Tibial nerve (tissue), 4 donors: ENCODE measurements around the gene PCDH8. TPM values are rescaled to one million over a fixed set of nuclear protein-coding genes. Genes with fewer than 3 reads are reported as not detected.

Experiments
- DNase-seq, 2 donors: peaks; one replicate each; pipeline ENCODE4 v3.0.0-alpha.2; 2019; ENCODE audit warnings: low spot score in 2 of 2
- H3K27ac ChIP-seq, 4 donors: fragments of 200-600 bp; sonication (generic) in 3 of 4; one replicate each; pipeline ENCODE4 v1.5.1; 2017 to 2019; ENCODE audit warnings: mild to moderate bottlenecking in 1 of 4
- H3K27me3 ChIP-seq, 2 donors: fragments of 200-600 bp; sonication (generic) in 1 of 2; one replicate each; pipeline versions ENCODE4 v1.5.1 to v1.6.0; 2017 to 2019
- H3K36me3 ChIP-seq, 3 donors: fragments of 200-600 bp; sonication (generic); one replicate each; pipeline ENCODE4 v1.5.1; 2018 to 2019
- H3K4me1 ChIP-seq, 4 donors: fragments of 200-600 bp; sonication (generic) in 3 of 4; one replicate each; pipeline ENCODE4 v1.5.1; 2017 to 2019
- H3K4me3 ChIP-seq, 4 donors: fragments of 200-600 bp; sonication (generic) in 3 of 4; one replicate each; pipeline ENCODE4 v1.5.1; 2017 to 2019; ENCODE audit warnings: mild to moderate bottlenecking in 1 of 4, moderate library complexity in 1 of 4
- H3K9me3 ChIP-seq, 4 donors: fragments of 200-600 bp; sonication (generic) in 3 of 4; one replicate each; pipeline ENCODE4 v1.5.1; 2017 to 2019
- CTCF ChIP-seq, 5 experiments: fragments of 200-600 bp in 3 of 5; fragments of 450-650 bp in 2 of 5; sonication (generic) in 3 of 5; IDR thresholded peaks; one replicate each; pipeline ENCODE4 v1.5.1; 2016 to 2019; ENCODE audit warnings: antibody characterized with exemption in 5 of 5, mild to moderate bottlenecking in 3 of 5, moderate library complexity in 2 of 5
- EP300 ChIP-seq, 2 donors: sonication (generic); formaldehyde crosslinking; IDR thresholded peaks; one replicate each; pipeline ENCODE4 v1.6.1; 2017; ENCODE audit warnings: antibody characterized with exemption in 2 of 2, mild to moderate bottlenecking in 1 of 2
- POLR2A ChIP-seq, 2 donors: fragments of 450-650 bp; IDR thresholded peaks; one replicate each; pipeline ENCODE4 v1.6.1; 2017; ENCODE audit warnings: antibody characterized with exemption in 2 of 2, mild to moderate bottlenecking in 2 of 2, moderate library complexity in 2 of 2
- WGBS, 2 donors: methylation state at CpG; one replicate each; pipeline ENCODE4 v1.1.5; 2018; 5-methylcytosine and 5-hydroxymethylcytosine counted together
- total RNA-seq, 4 donors: library from RNA; depleted of rRNA; stranded (reverse); fragments of >200 nt; gene quantifications; one replicate each; pipeline ENCODE4 v1.1.0, GENCODE V29; 2016

Gene PCDH8
- total RNA-seq, 4 donors from 2014 or later, result 0.60 to 4.3 (median 1.7) TPM; not detected in 1

GRCh38 chr13:52878831-52879230 is 30.4 kb upstream of the PCDH8 start:
- TF ChIP-seq POLR2A (IDR thresholded peaks at IDR 0.05) (no peak), CTCF (IDR thresholded peaks at IDR 0.05) (no peak), EP300 (IDR thresholded peaks at IDR 0.05) (no peak)
- H3K27ac ChIP-seq, result no peak overlapping the region
- H3K4me1 ChIP-seq, result peaks cover 0 to 9% (median 0%) of the 10 kb centered on the region in 4 donors
- no peak for DNase-seq
- H3K36me3 ChIP-seq, result no peaks in the 10 kb centered on the region
- H3K9me3 ChIP-seq, result peaks cover 0 to 31% (median 0%) of the 10 kb centered on the region in 4 donors
- 44 to 62% methylated on average over 3 of the region's 3 CpGs for WGBS, 2 donors
- no peak overlapping the region for H3K4me3 ChIP-seq
- no peaks in the 10 kb centered on the region for H3K27me3 ChIP-seq

GRCh38 chr13:52870143-52870542 is 21.7 kb upstream of the PCDH8 start:
- no peak for DNase-seq
- Histone ChIP-seq H3K4me1 (no peaks in the 10 kb centered on the region), H3K9me3 (peaks cover 0 to 21% (median 0%) of the 10 kb centered on the region in 4 donors), H3K36me3 (no peaks in the 10 kb centered on the region), H3K27ac (no peak overlapping the region), H3K27me3 (no peaks in the 10 kb centered on the region), H3K4me3 (no peak overlapping the region)
- TF ChIP-seq EP300 (IDR thresholded peaks at IDR 0.05), result no peak
- TF ChIP-seq POLR2A (IDR thresholded peaks at IDR 0.05), result no peak
- TF ChIP-seq CTCF (IDR thresholded peaks at IDR 0.05), result no peak
- 78 to 82% methylated on average over 3 of the region's 3 CpGs for WGBS, 2 donors

- TF ChIP-seq EP300 (IDR thresholded peaks at IDR 0.05) (no peak), CTCF (IDR thresholded peaks at IDR 0.05) (no peak), POLR2A (IDR thresholded peaks at IDR 0.05) (no peak)
- no peak for DNase-seq
- H3K9me3 ChIP-seq, result peaks cover 0 to 16% (median 0%) of the 10 kb centered on the region in 4 donors
- no peak overlapping the region for H3K27ac ChIP-seq
- H3K4me1 ChIP-seq, result no peaks in the 10 kb centered on the region
- 55 to 57% methylated on average over 4 of the region's 4 CpGs for WGBS, 2 donors
- no peaks in the 10 kb centered on the region for H3K36me3 ChIP-seq
- H3K4me3 ChIP-seq, result no peak overlapping the region
- no peaks in the 10 kb centered on the region for H3K27me3 ChIP-seq
These were observed 21.2 kb upstream of the PCDH8 start for GRCh38 chr13:52869621-52870020.

- Histone ChIP-seq H3K4me3 (no peak overlapping the region), H3K4me1 (no peaks in the 10 kb centered on the region), H3K36me3 (no peaks in the 10 kb centered on the region), H3K27me3 (no peaks in the 10 kb centered on the region), H3K9me3 (peaks cover 0 to 10% (median 0%) of the 10 kb centered on the region in 4 donors), H3K27ac (no peak overlapping the region)
- no peak for TF ChIP-seq EP300 (IDR thresholded peaks at IDR 0.05)
- TF ChIP-seq POLR2A (IDR thresholded peaks at IDR 0.05), result no peak
- no peak for TF ChIP-seq CTCF (IDR thresholded peaks at IDR 0.05)
- no peak for DNase-seq
- WGBS, 2 donors, result 90 to 92% methylated on average over 4 of the region's 4 CpGs
These were observed 20.6 kb upstream of the PCDH8 start for GRCh38 chr13:52869050-52869449.

- Histone ChIP-seq H3K4me1 (no peaks in the 10 kb centered on the region), H3K27ac (no peak overlapping the region), H3K9me3 (peaks cover 0 to 1% (median 0%) of the 10 kb centered on the region in 4 donors), H3K27me3 (no peaks in the 10 kb centered on the region), H3K36me3 (no peaks in the 10 kb centered on the region), H3K4me3 (no peak overlapping the region)
- DNase-seq, result no peak
- TF ChIP-seq CTCF (IDR thresholded peaks at IDR 0.05) (no peak), POLR2A (IDR thresholded peaks at IDR 0.05) (no peak), EP300 (IDR thresholded peaks at IDR 0.05) (no peak)
- WGBS, 2 donors, result 35 to 63% methylated on average over 4 of the region's 4 CpGs
These were observed 19.8 kb upstream of the PCDH8 start for GRCh38 chr13:52868190-52868589.
